Measurements from ENCODE around the gene UNK.
"Not testable (repeated sequence)": the region's sequence is repeated elsewhere in the genome, so short reads cannot be mapped to it uniquely, and the experiment has no call there.

Gene UNK

GRCh38 chr17:75755205-75755901 lies 29.3 kb upstream of the UNK start:
- DNase-seq: no peak

- no peak for DNase-seq
Measured at GRCh38 chr17:75755990-75756389, 28.6 kb upstream of the UNK start.

- no peak for DNase-seq
Measured at GRCh38 chr17:75756451-75757085, 28.0 kb upstream of the UNK start.

GRCh38 chr17:75757086-75757681 lies 27.4 kb upstream of the UNK start:
- DNase-seq: no peak

- DNase-seq: no peak
Measured at GRCh38 chr17:75758131-75758905, 26.3 kb upstream of the UNK start.

GRCh38 chr17:75759457-75759856 lies 25.1 kb upstream of the UNK start:
- DNase-seq: no peak

- not testable (repeated sequence) for DNase-seq
Measured at GRCh38 chr17:75759978-75760640, 24.5 kb upstream of the UNK start.

GRCh38 chr17:75762513-75763268 lies 21.9 kb upstream of the UNK start:
- DNase-seq: no peak

- no peak for DNase-seq
Measured at GRCh38 chr17:75763269-75763607, 21.4 kb upstream of the UNK start.

GRCh38 chr17:75763613-75764416 lies 20.8 kb upstream of the UNK start:
- no peak for DNase-seq

- no peak for DNase-seq
Measured at GRCh38 chr17:75764417-75764710, 20.2 kb upstream of the UNK start.

- DNase-seq: peak; percentile 62
Measured at GRCh38 chr17:75764711-75765421, 19.7 kb upstream of the UNK start, which contains the start of gene GALK1. TSS of gene GALK1 (minus strand) at chr17:75765192. CDS start at chr17:75765136, 56 bp downstream.

- DNase-seq: no peak
Measured at GRCh38 chr17:75765981-75766380, 18.6 kb upstream of the UNK start.

GRCh38 chr17:75767881-75768280 lies 16.7 kb upstream of the UNK start:
- no peak for DNase-seq

- DNase-seq: no peak
Measured at GRCh38 chr17:75769536-75769935, 15.1 kb upstream of the UNK start.

- DNase-seq: no peak
Measured at GRCh38 chr17:75771334-75772281, 13.0 kb upstream of the UNK start.

- no peak for DNase-seq
Measured at GRCh38 chr17:75773121-75773807, 11.3 kb upstream of the UNK start.

- DNase-seq: no peak
Measured at GRCh38 chr17:75773808-75774470, 10.7 kb upstream of the UNK start.
